GM13976 (cell line): ENCODE data around the gene WIPI1.

ENCODE experiments used
- DNase-seq: peaks from one replicate; pipeline ENCODE4 v3.0.0; 2012; ENCODE audit warnings: low spot score
- CTCF ChIP-seq: IDR thresholded peaks from 2 replicates; pipeline ENCODE4 v1.5.1; 2012; ENCODE audit warnings: borderline replicate concordance, mild to moderate bottlenecking; ENCODE audit not compliant: insufficient read depth; ENCODE audit errors: extremely low read depth, missing control alignments, control extremely low read depth
- in situ Hi-C: fragments of 300-500 bp; cut with MboI; formaldehyde crosslinking; loops from one replicate; pipeline ENCODE4 v1.12.0; 2022; ENCODE audit warnings: low sequenced_read_pairs, mixed read lengths, inconsistent platforms; ENCODE audit not compliant: unreplicated experiment

Gene WIPI1

GRCh38 chr17:68456339-68457167 lies 743 bp downstream of the WIPI1 start:
- peak; percentile 29 for DNase-seq
- TF ChIP-seq CTCF = no peak
- in situ Hi-C loops = no loop called here

DNA sequence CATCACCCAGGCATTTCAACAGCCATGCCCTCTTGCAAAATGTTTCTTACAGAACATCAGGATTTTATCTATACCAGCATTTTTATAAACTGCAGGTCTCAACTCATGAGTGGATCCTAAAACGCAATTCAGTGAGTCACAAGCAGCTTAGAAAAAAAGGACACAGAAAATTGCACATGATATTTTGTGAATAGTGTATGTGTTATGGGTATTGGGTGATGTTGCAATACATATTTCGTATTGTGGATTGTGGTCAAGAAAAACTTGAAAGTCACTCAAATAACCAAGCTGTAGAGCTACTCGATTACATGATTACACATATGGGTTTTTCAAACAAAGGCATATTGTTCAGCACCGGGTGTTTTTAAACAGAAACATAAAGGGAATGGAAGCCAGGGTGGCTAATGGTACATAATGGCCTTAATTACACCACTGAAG lies 1.4 kb downstream of the WIPI1 start:
- no peak for DNase-seq
- in situ Hi-C loops = no loop called here

DNA sequence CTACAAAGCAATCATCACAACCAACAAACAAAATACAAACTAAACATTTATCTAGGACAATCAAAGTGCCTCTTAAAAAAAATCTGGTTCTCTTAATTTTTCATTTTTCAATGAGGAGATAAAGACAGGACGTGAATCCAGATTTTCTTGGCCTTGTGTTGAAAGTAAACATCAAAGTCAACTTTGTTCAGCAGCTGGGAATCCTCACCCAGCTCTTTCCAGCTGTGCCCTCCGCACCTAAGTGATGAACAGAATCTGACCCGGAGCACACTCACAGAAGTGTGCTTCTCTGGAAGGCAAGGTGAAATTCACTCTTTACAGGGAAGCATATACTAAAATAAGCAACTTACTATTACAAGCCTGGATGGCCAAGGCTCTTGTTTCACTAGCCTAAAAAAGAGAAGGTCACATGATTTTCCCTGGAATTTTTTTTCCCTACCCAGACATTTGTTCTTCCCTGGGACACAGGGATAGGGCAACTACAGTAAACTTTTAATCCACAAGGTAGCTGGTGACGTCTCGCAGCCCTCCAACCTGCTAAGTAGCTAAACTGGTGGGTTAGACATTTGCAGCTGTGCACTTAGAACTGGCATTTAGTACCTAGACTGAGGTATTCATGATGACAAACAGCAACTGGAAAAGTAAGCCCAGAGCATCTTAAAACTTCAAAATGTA lies 3.2 kb downstream of the WIPI1 start:
- DNase-seq = no peak
- in situ Hi-C loops = no loop called here
- TF ChIP-seq CTCF = no peak

More for the DNA sequence above, 1.4 kb downstream of the WIPI1 start:
- no peak for TF ChIP-seq CTCF

GRCh38 chr17:68452724-68453290 lies 4.5 kb downstream of the WIPI1 start:
- in situ Hi-C loops = no loop called here
- no peak for DNase-seq
- TF ChIP-seq CTCF = no peak

DNA sequence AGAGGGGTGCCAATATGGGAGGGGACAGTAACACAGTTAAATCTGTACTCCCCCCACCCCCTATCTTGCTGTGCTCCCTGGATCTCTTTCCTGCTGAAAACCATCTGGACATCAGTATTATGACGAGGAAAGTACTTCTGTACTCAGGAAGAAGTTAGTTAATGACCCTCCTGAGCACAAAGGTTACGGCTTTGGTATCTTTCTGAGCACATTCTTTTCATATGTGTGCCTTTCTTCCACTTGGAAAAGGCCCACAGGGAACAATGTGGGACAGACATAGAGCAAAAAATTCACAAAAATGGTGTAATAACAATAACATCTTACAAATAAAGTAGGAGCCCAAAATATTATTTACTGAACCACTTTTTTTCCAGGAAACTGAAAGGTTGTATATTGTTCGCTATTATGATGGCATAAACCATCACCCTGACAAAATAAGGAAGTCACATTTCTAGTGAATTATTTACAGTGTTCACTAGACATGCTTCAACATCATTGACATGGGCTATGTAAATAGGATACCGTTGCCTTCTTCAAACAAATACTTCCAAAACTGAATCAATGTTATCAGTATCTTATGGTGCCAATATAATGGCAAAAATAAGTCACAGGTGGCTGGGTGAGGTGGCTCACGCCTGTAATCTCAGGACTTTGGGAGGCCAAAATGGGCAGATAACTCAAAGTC lies 5.5 kb downstream of the WIPI1 start:
- in situ Hi-C loops = no loop called here
- TF ChIP-seq CTCF = no peak

DNA sequence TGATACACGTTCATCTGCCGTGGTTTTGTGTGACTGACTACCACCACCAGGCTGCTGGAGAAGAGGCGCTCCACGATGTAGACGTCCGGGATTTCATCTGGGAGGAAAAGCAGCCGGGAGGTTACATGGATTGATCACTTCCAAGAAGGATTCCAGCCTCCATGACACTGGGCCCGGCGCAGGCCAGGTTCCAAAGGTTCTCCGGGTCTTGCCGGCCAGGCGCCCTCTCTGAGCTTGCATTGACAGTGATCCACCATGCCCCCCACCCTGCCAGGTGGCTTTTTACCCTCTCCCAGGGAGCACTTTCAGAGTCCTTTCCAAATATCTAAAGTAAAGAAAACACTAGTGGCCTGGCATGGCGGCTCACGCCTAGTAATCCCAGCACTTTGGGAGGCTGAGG lies 6.5 kb downstream of the WIPI1 start:
- in situ Hi-C loops = no loop called here
- no peak for DNase-seq
- TF ChIP-seq CTCF = no peak

More for the DNA sequence above, 5.5 kb downstream of the WIPI1 start:
- no peak for DNase-seq
